ENCODE data around the gene GJD2.

Gene GJD2

DNA sequence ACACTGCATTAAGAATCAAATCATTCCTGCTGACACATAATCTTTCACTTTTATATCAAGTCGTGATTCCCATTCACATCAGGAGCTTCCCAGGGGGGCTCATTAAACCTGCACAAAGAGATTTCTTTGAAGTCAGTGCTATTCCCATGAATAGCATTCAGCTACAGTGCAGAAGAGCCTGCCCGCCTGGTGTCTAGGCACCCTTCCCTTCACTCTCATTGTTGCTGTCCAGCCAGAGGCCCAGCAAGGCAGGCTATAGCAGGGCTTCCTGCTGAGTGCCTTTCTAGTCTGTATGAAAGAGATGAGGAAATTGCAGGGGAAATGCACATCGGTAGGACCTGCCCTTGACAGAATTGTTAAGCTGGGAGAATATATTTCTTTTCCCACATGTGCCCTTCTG, 4.5 kb upstream of the GJD2 start:
- Histone ChIP-seq H3K27me3 (ENCODE audit: low read length) (no peaks in the 10 kb centered on the region; the same call in 1 of the 2 replicates), H4K20me1 (ENCODE audit: low read depth, low read length) (no peaks in the 10 kb centered on the region), H3K4me3 (ENCODE audit: insufficient read depth, low read length, poor library complexity, severe bottlenecking) (no peak overlapping the region), H3K27ac (ENCODE audit: low read depth, low read length) (no peak overlapping the region), H3K79me2 (ENCODE audit: insufficient read depth, low read length) (no peaks in the 10 kb centered on the region), H3F3A (ENCODE audit: insufficient read depth) (no peaks in the 10 kb centered on the region), H3K36me3 (ENCODE audit: low read length) (no peaks in the 10 kb centered on the region), H3K9ac (ENCODE audit: low read length) (no peak overlapping the region), H3K4me2 (ENCODE audit: low read depth, low read length, poor library complexity, severe bottlenecking) (no peak overlapping the region), H3K9me2 (replicated peaks; ENCODE audit: insufficient read depth, low read length) (no peaks in the 10 kb centered on the region), H2AFZ (ENCODE audit: low read depth, low read length, severe bottlenecking) (no peak overlapping the region), H3K9me3 (ENCODE audit: insufficient read depth, low read length) (no peaks in the 10 kb centered on the region)
- TF ChIP-seq CTCF (IDR thresholded peaks at IDR 0.05; ENCODE audit: insufficient read depth, low read length, poor library complexity, severe bottlenecking): no peak
- no peak for TF ChIP-seq EZH2phosphoT487 (conservative IDR thresholded peaks at IDR 0.05; ENCODE audit: low read length)

- H3K79me2 ChIP-seq (ENCODE audit: insufficient read depth, low read length): no peaks in the 10 kb centered on the region
- TF ChIP-seq EZH2phosphoT487 (conservative IDR thresholded peaks at IDR 0.05; ENCODE audit: low read length): no peak
- TF ChIP-seq CTCF (IDR thresholded peaks at IDR 0.05; ENCODE audit: insufficient read depth, low read length, poor library complexity, severe bottlenecking): no peak
- H3K36me3 ChIP-seq (ENCODE audit: low read length): no peaks in the 10 kb centered on the region
- H3K4me3 ChIP-seq (ENCODE audit: insufficient read depth, low read length, poor library complexity, severe bottlenecking): no peak overlapping the region
- H3K9me3 ChIP-seq (ENCODE audit: insufficient read depth, low read length): no peaks in the 10 kb centered on the region
- no peak overlapping the region for H2AFZ ChIP-seq (ENCODE audit: low read depth, low read length, severe bottlenecking)
- H3K9me2 ChIP-seq (replicated peaks; ENCODE audit: insufficient read depth, low read length): no peaks in the 10 kb centered on the region
- no peak overlapping the region for H3K4me2 ChIP-seq (ENCODE audit: low read depth, low read length, poor library complexity, severe bottlenecking)
- H3K27ac ChIP-seq (ENCODE audit: low read depth, low read length): no peak overlapping the region
- H3K9ac ChIP-seq (ENCODE audit: low read length): no peak overlapping the region
- H3F3A ChIP-seq (ENCODE audit: insufficient read depth): no peaks in the 10 kb centered on the region
- no peaks in the 10 kb centered on the region; the same call in 1 of the 2 replicates for H3K27me3 ChIP-seq (ENCODE audit: low read length)
- H4K20me1 ChIP-seq (ENCODE audit: low read depth, low read length): no peaks in the 10 kb centered on the region
Observed at GRCh38 chr15:34757262-34757661, 2.5 kb upstream of the GJD2 start.

DNA sequence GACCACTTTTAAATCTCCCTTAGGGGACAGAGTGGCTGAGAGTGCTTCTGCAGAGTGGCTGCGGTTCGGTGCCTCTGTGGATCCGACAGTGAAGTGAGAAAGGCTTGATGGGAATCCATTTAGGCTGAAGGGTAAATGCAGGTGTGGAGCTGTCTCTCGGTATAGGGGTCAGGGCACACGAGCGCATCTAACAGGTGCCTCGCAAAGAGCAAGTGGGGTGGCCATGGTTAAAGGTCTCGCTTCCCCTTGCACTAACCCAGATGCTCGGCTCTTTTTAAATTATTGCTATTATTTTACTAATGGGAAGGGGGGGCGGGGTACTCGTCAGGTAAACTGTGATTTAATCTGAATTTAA, 598 bp upstream of the GJD2 start:
- Histone ChIP-seq H3K36me3 (ENCODE audit: low read length) (no peaks in the 10 kb centered on the region), H4K20me1 (ENCODE audit: low read depth, low read length) (no peaks in the 10 kb centered on the region), H3K27ac (ENCODE audit: low read depth, low read length) (no peak overlapping the region), H3K4me3 (ENCODE audit: insufficient read depth, low read length, poor library complexity, severe bottlenecking) (no peak overlapping the region), H2AFZ (ENCODE audit: low read depth, low read length, severe bottlenecking) (no peak overlapping the region), H3K4me2 (ENCODE audit: low read depth, low read length, poor library complexity, severe bottlenecking) (no peak overlapping the region), H3K27me3 (ENCODE audit: low read length) (no peaks in the 10 kb centered on the region; the same call in 1 of the 2 replicates), H3K9ac (ENCODE audit: low read length) (no peak overlapping the region), H3K9me3 (ENCODE audit: insufficient read depth, low read length) (no peaks in the 10 kb centered on the region), H3K9me2 (replicated peaks; ENCODE audit: insufficient read depth, low read length) (no peaks in the 10 kb centered on the region), H3K79me2 (ENCODE audit: insufficient read depth, low read length) (no peaks in the 10 kb centered on the region), H3F3A (ENCODE audit: insufficient read depth) (no peaks in the 10 kb centered on the region)
- TF ChIP-seq CTCF (IDR thresholded peaks at IDR 0.05; ENCODE audit: insufficient read depth, low read length, poor library complexity, severe bottlenecking) (no peak), EZH2phosphoT487 (conservative IDR thresholded peaks at IDR 0.05; ENCODE audit: low read length) (no peak)
